SK-N-SH (cell line): ENCODE results near the gene VANGL2.

Experiments used
- NFIC ChIP-seq: IDR thresholded peaks from 2 replicates; pipeline ENCODE4 v1.4.0; 2012; ENCODE audit warnings: borderline replicate concordance
- POLR2AphosphoS5 ChIP-seq: IDR thresholded peaks from 2 replicates; pipeline ENCODE4 v1.6.1; 2012; ENCODE audit warnings: low read depth, low read length
- RAD21 ChIP-seq: IDR thresholded peaks from 2 replicates; pipeline ENCODE4 v1.6.1; 2012; ENCODE audit warnings: mild to moderate bottlenecking, low read length
- RCOR1 ChIP-seq: fragments of 150-350 bp; IDR thresholded peaks from 2 replicates; pipeline ENCODE4 v1.6.1; 2017; ENCODE audit warnings: antibody characterized with exemption, low read length
- RXRA ChIP-seq: IDR thresholded peaks from 2 replicates; pipeline ENCODE4 v1.4.0; 2012; ENCODE audit warnings: low read depth, mild to moderate bottlenecking, borderline replicate concordance
- SMC3 ChIP-seq: IDR thresholded peaks from 2 replicates; pipeline ENCODE4 v1.6.1; 2012; ENCODE audit warnings: low read depth, low read length, improper control_type of control experiment
- TAF1 ChIP-seq: IDR thresholded peaks from 2 replicates; pipeline ENCODE4 v1.6.1; 2012; ENCODE audit warnings: low read depth, mild to moderate bottlenecking, low read length, moderate library complexity, borderline replicate concordance
- TCF12 ChIP-seq: IDR thresholded peaks from 2 replicates; pipeline ENCODE4 v1.4.0; 2012
- TF ChIP-seq, protein P1 (sequence below): fragments of 200-600 bp; sonication (generic); IDR thresholded peaks from 2 replicates; pipeline ENCODE4 v1.6.1; 2017; ENCODE audit warnings: antibody characterized with exemption, mild to moderate bottlenecking, moderate library complexity
- TF ChIP-seq, protein P2 (sequence below): IDR thresholded peaks from 2 replicates; pipeline ENCODE4 v1.4.0; 2012; ENCODE audit warnings: low read depth
- TF ChIP-seq, protein P3 (sequence below): IDR thresholded peaks from 2 replicates; pipeline ENCODE4; 2012
- TF ChIP-seq, protein P4 (sequence below): IDR thresholded peaks from 2 replicates; pipeline ENCODE4 v1.6.1; 2012; ENCODE audit warnings: mild to moderate bottlenecking, low read depth, low read length, moderate library complexity
- TF ChIP-seq, protein P5 (sequence below): IDR thresholded peaks from 2 replicates; pipeline ENCODE4 v1.4.0; 2012; ENCODE audit warnings: low read depth, borderline replicate concordance

DNA sequence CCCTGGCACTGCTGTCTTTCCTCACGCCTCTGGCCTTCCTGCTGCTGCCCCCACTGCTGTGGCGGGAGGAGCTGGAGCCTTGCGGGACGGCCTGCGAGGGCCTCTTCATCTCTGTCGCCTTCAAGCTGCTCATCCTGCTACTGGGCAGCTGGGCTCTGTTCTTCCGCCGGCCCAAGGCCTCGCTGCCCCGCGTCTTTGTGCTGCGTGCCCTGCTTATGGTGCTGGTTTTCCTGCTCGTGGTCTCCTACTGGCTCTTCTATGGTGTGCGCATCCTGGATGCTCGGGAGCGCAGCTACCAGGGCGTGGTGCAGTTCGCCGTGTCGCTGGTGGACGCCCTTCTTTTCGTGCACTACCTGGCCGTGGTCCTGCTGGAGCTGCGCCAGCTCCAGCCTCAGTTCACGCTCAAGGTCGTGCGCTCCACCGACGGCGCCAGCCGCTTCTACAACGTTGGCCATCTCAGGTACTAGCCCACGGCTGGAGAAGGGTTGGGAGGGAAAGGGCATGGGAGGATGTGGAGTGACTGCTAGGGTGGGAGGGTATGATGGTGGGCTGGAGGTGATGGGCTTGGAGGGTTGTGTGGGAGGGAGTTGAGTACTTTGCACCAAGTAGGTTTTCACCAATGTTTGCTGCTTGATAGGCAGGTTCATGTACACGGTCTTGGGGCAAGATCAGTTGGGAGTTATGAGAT lies 18.9 kb downstream of the VANGL2 start:
- TF ChIP-seq, protein P1, sequence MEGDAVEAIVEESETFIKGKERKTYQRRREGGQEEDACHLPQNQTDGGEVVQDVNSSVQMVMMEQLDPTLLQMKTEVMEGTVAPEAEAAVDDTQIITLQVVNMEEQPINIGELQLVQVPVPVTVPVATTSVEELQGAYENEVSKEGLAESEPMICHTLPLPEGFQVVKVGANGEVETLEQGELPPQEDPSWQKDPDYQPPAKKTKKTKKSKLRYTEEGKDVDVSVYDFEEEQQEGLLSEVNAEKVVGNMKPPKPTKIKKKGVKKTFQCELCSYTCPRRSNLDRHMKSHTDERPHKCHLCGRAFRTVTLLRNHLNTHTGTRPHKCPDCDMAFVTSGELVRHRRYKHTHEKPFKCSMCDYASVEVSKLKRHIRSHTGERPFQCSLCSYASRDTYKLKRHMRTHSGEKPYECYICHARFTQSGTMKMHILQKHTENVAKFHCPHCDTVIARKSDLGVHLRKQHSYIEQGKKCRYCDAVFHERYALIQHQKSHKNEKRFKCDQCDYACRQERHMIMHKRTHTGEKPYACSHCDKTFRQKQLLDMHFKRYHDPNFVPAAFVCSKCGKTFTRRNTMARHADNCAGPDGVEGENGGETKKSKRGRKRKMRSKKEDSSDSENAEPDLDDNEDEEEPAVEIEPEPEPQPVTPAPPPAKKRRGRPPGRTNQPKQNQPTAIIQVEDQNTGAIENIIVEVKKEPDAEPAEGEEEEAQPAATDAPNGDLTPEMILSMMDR = no peak
- TF ChIP-seq, protein P2, sequence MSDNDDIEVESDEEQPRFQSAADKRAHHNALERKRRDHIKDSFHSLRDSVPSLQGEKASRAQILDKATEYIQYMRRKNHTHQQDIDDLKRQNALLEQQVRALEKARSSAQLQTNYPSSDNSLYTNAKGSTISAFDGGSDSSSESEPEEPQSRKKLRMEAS = no peak
- TF ChIP-seq, protein P3, sequence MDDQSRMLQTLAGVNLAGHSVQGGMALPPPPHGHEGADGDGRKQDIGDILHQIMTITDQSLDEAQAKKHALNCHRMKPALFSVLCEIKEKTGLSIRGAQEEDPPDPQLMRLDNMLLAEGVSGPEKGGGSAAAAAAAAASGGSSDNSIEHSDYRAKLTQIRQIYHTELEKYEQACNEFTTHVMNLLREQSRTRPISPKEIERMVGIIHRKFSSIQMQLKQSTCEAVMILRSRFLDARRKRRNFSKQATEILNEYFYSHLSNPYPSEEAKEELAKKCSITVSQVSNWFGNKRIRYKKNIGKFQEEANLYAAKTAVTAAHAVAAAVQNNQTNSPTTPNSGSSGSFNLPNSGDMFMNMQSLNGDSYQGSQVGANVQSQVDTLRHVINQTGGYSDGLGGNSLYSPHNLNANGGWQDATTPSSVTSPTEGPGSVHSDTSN = no peak
- TF ChIP-seq, protein P4, sequence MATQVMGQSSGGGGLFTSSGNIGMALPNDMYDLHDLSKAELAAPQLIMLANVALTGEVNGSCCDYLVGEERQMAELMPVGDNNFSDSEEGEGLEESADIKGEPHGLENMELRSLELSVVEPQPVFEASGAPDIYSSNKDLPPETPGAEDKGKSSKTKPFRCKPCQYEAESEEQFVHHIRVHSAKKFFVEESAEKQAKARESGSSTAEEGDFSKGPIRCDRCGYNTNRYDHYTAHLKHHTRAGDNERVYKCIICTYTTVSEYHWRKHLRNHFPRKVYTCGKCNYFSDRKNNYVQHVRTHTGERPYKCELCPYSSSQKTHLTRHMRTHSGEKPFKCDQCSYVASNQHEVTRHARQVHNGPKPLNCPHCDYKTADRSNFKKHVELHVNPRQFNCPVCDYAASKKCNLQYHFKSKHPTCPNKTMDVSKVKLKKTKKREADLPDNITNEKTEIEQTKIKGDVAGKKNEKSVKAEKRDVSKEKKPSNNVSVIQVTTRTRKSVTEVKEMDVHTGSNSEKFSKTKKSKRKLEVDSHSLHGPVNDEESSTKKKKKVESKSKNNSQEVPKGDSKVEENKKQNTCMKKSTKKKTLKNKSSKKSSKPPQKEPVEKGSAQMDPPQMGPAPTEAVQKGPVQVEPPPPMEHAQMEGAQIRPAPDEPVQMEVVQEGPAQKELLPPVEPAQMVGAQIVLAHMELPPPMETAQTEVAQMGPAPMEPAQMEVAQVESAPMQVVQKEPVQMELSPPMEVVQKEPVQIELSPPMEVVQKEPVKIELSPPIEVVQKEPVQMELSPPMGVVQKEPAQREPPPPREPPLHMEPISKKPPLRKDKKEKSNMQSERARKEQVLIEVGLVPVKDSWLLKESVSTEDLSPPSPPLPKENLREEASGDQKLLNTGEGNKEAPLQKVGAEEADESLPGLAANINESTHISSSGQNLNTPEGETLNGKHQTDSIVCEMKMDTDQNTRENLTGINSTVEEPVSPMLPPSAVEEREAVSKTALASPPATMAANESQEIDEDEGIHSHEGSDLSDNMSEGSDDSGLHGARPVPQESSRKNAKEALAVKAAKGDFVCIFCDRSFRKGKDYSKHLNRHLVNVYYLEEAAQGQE = no peak
- no peak for TF ChIP-seq TCF12
- no peak for TF ChIP-seq RAD21
- TF ChIP-seq POLR2AphosphoS5 = no peak
- no peak for TF ChIP-seq SMC3
- no peak for TF ChIP-seq RXRA
- no peak for TF ChIP-seq TAF1
- TF ChIP-seq NFIC = no peak
- no peak for TF ChIP-seq RCOR1
- TF ChIP-seq, protein P5, sequence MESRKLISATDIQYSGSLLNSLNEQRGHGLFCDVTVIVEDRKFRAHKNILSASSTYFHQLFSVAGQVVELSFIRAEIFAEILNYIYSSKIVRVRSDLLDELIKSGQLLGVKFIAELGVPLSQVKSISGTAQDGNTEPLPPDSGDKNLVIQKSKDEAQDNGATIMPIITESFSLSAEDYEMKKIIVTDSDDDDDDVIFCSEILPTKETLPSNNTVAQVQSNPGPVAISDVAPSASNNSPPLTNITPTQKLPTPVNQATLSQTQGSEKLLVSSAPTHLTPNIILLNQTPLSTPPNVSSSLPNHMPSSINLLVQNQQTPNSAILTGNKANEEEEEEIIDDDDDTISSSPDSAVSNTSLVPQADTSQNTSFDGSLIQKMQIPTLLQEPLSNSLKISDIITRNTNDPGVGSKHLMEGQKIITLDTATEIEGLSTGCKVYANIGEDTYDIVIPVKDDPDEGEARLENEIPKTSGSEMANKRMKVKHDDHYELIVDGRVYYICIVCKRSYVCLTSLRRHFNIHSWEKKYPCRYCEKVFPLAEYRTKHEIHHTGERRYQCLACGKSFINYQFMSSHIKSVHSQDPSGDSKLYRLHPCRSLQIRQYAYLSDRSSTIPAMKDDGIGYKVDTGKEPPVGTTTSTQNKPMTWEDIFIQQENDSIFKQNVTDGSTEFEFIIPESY = no peak
